Upper lobe of left lung (tissue), 4 donors: ENCODE results near the gene ZNF273.

Experiments
- CTCF ChIP-seq, 6 experiments: fragments of 450-650 bp in 4 of 6; fragments of 200-600 bp in 2 of 6; sonication (generic) in 2 of 6; IDR thresholded peaks; one replicate each; pipeline ENCODE4 v1.5.1; 2016 to 2019; ENCODE audit warnings: antibody characterized with exemption in 6 of 6
- EP300 ChIP-seq, 4 donors: sonication (generic); formaldehyde crosslinking; IDR thresholded peaks; one replicate each; pipeline ENCODE4 v1.5.1; 2017; ENCODE audit warnings: antibody characterized with exemption in 4 of 4, control low read depth in 2 of 4
- POLR2A ChIP-seq, 4 donors: fragments of 450-650 bp; IDR thresholded peaks; one replicate each; pipeline ENCODE4 v1.5.1; 2016 to 2017; ENCODE audit warnings: antibody characterized with exemption in 4 of 4, mild to moderate bottlenecking in 2 of 4

GRCh38 chr7:64947252-64948000 lies 44.4 kb downstream of the ZNF273 start:
- no peak for TF ChIP-seq CTCF (IDR thresholded peaks at IDR 0.05)
- TF ChIP-seq POLR2A (IDR thresholded peaks at IDR 0.05) = no peak
- TF ChIP-seq EP300 (IDR thresholded peaks at IDR 0.05) = no peak
